ENCODE data around the gene SAFB.

DNA sequence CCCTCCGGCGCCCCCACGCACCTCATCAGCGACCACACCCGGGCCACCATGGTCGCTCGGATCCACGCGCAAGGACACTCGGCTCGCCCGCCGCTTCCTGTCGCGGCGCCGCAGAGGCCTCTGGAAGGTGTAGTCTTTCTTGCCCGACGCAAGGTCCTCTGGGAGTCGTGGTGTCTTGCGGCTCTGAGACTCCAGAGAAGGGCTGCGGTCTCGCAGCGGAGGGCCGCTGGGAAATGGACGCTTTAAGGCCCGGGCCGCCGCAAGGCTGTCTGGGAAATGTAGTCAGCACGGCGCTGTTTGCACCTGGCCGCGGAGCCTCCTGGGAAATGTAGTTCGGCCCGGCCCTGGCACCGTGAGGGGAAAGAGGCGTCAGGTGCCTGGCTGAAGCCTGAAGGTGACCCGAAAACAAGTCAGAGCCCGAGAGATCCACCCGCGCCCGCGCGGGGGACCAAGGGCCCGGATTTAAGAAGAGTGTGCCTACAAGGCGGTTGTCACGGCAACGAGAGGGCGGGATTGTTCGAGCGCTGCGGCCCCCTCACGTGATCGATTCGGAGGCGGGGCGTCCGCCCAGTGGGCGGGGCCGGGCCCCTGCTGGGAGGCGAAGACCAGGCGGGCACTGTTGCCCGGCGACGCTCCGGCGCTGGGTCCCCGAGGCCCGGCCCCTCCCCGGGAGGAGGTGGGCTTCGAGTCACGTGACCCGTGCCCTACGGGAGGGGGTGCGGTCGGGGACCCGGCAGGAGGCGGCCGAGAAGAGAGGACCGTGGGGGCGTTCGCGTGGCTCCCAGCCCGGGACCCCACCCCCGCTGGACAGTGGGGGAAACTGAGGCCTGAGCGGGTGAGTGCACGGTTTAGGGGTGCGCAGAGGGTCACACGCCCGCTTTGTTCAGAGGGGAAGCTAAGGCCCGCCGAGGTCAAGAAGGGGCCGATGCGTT lies 57.8 kb downstream of the SAFB start, which contains the start of the genes HSD11B1L and MICOS13:
- TF ChIP-seq, protein P1, sequence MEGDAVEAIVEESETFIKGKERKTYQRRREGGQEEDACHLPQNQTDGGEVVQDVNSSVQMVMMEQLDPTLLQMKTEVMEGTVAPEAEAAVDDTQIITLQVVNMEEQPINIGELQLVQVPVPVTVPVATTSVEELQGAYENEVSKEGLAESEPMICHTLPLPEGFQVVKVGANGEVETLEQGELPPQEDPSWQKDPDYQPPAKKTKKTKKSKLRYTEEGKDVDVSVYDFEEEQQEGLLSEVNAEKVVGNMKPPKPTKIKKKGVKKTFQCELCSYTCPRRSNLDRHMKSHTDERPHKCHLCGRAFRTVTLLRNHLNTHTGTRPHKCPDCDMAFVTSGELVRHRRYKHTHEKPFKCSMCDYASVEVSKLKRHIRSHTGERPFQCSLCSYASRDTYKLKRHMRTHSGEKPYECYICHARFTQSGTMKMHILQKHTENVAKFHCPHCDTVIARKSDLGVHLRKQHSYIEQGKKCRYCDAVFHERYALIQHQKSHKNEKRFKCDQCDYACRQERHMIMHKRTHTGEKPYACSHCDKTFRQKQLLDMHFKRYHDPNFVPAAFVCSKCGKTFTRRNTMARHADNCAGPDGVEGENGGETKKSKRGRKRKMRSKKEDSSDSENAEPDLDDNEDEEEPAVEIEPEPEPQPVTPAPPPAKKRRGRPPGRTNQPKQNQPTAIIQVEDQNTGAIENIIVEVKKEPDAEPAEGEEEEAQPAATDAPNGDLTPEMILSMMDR (IDR thresholded peaks at IDR 0.05; ENCODE audit: poor library complexity) = no peak
- TF ChIP-seq EZH2 (IDR thresholded peaks at IDR 0.05; ENCODE audit: borderline replicate concordance) = no peak
